HG03064 (cell line): ENCODE data around the gene ZNF346.

Source experiments
- ATAC-seq: cut with Tn5 transposase; IDR thresholded peaks from one replicate; pipeline ENCODE4 v1.9.1; 2021; ENCODE audit warnings: low read depth; ENCODE audit not compliant: unreplicated experiment

ZNF346 gene

DNA sequence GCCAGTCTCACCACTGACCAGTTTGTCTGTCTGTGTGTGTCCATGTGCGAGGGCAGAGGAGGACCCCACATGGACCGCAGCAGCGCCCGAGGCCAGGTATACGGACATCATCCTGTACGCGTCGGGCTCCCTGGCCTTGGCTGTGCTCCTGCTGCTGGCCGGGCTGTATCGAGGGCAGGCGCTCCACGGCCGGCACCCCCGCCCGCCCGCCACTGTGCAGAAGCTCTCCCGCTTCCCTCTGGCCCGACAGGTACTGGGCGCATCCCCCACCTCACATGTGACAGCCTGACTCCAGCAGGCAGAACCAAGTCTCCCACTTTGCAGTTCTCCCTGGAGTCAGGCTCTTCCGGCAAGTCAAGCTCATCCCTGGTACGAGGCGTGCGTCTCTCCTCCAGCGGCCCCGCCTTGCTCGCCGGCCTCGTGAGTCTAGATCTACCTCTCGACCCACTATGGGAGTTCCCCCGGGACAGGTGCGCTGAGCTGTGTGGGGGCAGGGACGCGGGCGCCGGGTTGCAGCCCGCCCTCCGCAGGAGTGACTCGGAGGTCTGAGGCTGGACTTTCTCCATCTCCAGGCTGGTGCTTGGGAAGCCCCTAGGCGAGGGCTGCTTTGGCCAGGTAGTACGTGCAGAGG is 70.7 kb downstream of the ZNF346 start:
- ATAC-seq: no peak

DNA sequence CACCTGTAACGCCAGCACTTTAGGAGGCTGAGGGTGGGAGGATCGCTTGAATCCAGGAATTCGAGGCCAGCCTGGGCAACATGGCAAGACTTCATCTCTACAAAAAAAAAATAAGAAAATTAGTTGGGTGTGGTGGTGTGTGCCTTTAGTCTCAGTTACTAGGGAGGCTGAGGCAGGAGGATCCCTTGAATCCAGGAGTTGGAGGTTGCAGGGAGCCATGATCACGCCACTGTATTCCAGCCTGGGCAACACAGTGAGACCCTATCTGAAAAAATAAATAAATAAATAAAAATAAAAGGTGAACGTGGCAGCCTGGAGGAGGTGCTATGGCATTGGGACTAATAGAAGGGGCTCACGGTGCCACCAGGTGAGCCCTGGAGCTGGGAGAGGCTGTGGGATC is 71.3 kb downstream of the ZNF346 start:
- ATAC-seq: no peak

DNA sequence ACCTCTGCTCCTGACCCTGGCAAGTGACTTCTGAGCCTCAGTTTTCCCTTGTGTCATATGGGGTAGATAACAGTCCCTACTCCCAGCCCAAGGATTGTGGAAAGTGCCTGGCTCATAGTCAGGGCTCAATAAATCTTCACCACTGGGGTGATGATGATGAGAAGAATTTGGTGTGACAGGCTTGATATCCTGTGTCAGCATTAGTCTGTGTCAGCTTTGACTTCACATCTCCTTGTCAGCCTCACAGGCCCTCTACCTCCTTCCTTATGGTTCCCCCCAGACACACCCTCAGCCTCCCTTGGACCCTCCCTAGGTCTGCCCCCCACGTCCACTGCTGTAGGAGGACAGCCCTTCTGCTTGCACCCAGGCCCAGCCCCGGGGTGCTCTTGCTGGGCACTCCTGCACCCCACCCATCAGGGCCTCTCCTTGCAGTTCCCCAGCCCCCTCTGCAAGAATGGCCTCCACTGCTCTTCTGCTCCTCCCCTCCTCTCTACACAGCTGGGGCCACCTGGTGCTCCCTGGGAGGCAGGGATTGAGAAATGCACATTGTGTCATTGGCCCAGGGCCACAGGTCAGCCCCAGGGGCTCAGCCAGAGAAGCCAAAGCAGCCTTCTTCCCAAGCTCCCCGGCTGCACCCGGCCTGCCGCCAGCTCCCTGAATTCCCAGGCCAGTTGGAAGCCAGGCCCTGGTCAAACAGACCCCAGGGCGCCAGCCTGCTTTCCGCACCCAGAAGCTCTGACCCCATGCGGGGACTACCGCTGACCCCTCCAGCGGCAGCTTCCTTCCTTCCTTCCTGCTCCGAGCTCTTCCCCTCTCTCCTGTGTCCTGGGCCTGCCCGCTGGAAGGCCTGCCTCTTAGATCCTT is 72.0 kb downstream of the ZNF346 start:
- ATAC-seq: no peak

DNA sequence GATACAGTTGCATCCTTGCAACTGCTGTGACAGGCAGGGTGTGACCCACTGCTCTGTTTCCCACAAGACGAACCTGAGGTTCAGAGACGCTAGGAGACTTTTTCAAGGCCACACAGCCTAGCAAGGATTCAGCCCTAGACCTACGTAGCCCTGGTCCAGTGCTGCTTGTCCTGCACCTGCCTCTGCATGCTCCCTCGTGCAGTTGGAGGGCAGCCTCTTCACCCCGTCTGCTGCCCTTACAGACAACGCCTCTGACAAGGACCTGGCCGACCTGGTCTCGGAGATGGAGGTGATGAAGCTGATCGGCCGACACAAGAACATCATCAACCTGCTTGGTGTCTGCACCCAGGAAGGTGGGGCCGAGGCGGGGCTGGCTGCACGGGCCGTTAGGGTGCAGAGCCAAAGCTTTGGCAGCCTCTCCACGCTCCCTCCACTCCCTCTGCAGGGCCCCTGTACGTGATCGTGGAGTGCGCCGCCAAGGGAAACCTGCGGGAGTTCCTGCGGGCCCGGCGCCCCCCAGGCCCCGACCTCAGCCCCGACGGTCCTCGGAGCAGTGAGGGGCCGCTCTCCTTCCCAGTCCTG is 72.7 kb downstream of the ZNF346 start:
- no peak for ATAC-seq

DNA sequence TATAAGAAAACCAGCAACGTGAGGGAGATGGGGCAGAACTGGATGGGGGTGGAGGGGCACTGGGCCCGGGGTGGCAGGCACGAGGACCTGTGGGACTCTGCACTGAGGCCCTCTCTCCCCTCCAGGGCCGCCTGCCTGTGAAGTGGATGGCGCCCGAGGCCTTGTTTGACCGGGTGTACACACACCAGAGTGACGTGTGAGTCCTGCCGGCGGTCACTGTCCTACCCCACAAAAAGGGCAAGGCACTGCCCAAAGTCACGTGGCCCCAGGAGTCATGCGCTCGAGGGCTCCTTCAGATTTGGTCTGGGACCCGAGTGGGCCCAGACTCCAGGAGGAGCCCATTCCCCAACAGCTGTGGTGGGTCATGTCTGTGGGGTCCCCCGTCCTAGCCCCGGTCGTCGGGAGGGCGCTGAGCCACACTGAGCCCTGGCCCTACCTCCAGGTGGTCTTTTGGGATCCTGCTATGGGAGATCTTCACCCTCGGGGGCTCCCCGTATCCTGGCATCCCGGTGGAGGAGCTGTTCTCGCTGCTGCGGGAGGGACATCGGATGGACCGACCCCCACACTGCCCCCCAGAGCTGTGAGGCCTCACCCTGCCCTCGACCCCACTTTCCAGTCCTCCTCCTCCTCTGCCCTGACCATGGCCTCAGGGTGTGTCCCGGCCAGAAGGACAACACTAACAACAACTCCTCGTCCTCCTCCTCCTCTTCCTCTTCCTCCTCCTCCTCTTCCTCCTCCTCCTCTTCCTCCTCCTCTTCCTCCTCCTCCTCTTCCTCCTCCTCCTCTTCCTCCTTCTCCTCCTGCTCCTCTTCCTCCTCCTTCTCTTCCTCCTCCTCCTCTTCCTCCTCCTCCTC is 73.9 kb downstream of the ZNF346 start:
- no peak for ATAC-seq

DNA sequence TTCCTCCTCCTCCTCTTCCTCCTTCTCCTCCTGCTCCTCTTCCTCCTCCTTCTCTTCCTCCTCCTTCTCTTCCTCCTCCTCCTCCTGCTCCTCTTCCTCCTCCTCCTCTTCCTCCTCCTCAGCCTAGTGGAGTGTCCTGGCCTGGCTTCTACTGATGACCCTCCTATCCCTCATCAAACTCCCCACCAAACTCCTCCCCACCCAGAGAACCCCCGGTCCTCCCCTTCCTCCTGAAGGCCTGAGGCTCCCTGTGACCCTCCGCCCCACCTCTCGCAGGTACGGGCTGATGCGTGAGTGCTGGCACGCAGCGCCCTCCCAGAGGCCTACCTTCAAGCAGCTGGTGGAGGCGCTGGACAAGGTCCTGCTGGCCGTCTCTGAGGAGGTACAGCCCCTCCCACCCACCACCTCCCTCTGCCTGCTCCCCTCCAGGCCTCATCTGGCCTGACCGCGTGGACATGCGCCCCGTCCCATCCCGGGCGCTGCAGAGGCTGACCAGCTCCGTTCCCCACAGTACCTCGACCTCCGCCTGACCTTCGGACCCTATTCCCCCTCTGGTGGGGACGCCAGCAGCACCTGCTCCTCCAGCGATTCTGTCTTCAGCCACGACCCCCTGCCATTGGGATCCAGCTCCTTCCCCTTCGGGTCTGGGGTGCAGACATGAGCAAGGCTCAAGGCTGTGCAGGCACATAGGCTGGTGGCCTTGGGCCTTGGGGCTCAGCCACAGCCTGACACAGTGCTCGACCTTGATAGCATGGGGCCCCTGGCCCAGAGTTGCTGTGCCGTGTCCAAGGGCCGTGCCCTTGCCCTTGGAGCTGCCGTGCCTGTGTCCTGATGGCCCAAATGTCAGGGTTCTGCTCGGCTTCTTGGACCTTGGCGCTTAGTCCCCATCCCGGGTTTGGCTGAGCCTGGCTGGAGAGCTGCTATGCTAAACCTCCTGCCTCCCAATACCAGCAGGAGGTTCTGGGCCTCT is 74.8 kb downstream of the ZNF346 start:
- ATAC-seq: no peak

DNA sequence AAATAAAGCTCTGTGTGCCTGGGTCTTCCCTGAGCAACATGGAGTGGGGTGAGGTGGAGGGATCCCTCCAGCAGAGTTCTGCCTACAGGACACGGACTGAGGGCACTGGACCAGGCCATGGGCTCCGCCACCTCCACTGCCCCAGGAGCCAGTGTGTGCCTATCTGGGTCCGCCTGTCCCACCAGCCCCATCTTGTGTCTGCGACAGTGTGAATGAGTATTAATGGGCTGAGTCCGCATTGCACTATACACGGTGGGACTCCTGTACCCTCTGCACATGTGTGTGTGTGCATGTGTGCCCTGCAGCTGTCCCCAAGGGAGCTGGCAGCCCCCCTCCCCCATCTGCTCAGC is 75.6 kb downstream of the ZNF346 start:
- ATAC-seq: no peak

DNA sequence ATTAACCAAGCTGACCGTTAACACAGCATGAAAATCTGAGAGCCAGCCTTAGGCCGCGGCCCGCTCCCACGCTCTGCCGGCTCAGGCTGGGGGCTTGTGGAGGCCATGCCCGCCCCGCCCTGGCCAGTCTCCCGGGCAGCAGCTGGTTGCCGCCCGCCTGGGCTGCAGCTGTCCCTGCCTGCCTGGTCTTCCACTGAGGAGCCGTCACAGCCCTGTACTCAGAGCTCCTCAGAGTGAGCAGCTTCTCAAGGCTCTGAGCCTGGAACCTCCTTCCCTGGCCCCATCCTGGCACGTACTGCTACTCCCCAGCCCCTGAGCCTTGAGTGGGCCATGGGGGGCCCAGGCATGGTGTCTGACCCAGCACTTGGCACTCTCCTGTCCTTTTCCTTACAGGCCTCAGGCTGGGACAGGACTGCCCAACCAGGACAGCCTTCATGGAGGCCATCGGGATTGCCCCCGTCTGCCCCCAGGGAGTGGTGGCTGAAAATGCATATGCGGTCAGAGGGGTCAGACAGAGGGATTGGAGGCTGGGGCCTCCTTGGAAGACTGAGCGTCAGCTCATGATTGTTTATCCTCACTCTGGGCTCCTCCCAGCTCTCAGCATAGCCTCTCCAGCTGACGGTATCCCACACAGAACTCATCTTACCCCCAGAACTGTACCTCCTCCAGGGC is 76.1 kb downstream of the ZNF346 start:
- ATAC-seq: no peak

DNA sequence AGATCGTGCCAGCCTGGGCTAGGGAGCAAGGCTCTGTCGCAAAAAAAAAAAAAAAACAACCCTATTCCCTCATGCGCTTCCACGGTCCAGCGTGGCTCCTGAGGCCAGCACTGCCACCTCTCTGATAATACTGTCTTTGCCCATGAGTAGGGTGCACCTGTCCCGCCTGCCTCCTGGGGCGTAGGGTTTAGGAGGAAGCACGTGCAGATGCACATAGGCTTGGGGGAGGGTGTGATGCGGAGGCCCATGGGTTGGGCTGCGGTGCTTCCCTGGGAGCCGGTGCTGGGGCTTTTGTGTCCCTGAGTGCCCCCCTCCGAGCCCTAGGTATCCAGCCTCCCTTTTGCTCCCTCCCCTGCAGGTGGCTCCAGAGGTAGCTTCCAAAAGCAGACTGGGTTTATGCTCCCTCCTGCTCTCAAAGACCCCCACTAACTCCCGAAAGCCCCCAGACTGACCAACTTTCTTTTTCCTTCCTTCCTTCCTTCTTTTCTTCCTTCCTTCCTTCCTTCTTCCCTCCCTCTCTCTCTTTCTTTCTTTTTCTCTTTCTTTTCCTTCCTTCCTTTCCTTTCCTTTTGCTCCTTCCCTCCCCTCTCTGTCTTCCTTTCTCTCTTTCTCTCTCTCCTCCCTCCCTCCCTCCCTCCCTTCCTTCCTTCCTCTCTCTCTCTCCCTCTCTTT is 77.1 kb downstream of the ZNF346 start:
- no peak for ATAC-seq

DNA sequence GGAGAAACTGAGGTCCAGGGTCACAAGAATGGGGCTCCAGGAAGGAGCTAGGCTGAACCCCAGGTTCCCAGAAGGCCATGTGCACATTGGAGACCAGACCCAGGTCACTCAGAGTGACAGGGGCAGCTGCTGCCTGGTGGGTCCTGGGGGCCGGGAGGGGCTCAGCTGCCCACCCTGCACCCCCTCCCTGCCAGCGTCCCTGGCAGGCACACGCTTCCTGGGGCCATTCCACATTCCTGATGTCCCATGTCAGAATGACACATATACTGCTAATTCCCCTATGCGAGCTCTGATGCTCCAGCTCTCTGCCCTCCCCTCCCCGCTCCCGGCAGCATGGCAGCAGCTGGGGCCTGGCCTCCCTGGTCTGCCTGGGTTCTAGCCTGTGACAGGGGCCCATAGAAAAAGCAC is 78.2 kb downstream of the ZNF346 start:
- ATAC-seq: no peak

DNA sequence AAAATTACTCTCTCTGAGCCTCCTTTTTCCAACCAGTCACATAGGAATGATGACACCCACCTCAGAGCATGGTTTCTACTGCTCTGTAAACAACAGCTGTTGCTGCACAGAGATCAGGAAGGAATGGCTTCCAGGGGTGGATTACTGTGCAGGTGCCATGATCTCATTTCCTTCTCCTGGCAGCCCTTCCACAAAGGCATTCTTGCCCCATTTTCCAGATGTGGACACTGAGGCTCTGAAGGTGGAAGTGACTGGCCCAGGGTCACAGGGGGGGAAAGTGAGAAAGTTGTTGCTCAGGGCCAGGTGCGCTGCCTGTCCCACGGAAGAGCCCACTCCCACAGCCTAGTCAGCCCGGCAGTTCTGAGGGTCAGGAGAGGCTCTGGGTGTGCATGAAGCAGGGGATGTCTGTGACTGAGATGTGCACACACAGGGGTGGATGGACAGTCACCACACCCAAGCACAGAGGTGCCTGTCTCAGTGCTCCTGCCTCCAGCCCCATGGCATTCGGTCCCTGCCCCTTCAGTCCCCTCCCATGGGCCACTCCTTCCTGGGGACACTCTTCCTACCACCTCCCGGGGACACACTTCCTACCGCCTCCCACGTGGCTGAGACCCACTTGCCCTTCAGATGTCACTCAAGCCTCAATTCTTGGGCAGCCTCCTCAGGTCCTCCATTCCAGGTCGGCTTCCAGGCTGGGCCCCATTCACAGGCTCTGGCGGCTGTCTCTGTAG is 81.2 kb downstream of the ZNF346 start:
- no peak for ATAC-seq

DNA sequence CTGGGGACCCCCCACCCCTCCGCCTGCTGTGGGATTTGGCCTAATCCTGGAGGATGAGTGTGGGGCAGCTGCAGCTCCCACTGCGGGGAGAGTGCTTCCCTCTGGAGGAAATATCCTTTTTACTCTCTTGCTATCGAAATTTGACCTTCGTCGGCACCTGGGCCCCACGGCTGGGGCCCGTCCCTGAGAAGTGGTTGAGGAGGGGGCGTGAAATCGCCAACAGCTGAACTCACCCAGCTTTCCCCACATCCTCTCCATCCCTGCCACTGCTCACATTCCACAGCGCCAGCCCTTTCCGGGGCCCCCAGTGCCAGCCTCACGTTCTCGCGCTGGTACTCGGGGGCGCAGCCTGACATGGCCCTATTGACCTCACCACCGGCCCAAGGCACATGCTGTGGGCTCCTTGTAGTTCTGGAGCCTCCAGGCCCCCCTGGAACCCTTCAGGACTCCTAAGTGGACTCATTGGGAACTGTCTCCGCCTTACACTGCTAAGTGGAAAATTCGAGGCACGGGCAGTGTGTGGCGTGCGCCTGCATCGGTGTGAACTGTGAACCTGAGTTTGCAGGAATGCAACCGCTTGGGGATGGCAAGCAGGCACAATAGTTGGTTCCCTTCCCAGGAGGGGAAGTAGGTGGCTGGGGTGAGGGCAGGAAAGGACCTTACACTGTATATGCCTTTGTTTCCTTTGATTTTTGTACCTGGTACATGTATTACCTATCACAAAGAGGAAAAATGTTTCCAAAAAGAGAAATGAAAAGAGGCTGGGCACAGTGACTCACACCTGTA is 83.4 kb downstream of the ZNF346 start:
- no peak for ATAC-seq

DNA sequence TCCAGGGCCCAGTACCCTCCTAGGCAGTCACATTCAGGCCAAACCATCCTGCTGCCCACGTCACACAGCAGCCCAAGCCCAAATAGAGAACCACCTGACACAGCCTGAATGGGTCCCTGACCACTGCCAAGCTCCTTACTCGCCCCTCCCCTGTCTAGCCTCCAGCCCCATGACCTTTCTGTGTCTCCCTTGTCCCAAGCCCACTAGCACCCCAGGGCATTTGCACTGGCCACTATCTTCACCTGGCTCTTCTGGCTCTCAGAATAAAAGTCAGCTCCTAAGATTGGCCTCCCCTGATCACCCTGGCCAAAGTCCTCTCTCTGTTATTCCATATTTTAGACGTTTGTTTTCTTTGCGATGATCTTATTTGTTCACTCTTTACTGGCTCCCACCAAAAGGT is 84.7 kb downstream of the ZNF346 start:
- ATAC-seq: no peak

DNA sequence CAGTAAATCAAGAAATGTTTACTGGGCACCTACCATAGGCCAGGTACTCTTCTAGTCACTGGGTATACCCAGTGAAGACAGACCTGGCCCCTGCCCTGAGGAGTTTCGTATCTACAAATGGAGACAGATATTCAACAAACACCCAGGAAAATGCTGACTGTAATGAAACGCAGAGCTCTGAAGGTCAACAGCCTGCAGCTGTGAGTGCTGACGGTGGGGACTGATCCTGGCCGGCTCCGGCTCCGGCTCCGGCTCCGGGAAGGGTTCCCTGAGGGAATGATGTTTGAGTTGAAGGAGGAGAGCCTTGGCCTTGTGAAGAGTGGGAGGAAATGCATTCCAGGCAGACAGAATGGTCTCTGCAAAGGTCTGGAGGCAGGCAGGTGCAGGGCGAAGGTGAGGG is 87.3 kb downstream of the ZNF346 start:
- ATAC-seq: no peak

DNA sequence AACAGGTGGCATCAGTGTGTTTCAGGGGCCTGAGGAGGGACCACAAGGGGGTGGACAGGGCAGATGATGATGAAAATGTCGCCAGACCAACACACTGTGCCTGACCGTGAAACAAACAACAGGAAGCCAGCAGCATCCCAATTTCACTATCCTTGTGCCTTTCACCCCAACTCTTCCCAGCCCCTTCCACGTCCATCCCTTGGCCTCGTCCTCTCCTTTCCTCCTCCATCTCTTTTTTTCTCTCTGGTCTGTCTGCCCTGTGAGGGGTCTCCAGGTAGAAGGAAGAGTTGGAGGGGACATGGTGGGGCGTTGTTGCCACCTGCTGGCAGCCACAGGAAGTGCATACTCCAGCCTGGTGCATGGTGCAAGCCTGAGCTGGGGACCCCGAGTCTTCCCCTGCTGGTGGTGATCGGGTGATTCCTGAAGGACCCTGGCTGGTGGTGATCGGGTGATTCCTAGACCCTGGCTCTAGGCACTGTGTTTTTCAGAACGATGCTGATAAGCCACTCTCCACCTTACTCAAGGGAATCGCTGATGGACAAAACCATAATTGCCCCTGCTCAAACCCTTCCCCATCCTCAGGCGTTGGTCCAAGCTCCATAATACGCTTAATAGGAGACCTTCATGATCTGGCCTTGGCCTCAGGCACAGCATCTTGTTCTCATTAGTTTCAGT is 89.4 kb downstream of the ZNF346 start:
- ATAC-seq: no peak

DNA sequence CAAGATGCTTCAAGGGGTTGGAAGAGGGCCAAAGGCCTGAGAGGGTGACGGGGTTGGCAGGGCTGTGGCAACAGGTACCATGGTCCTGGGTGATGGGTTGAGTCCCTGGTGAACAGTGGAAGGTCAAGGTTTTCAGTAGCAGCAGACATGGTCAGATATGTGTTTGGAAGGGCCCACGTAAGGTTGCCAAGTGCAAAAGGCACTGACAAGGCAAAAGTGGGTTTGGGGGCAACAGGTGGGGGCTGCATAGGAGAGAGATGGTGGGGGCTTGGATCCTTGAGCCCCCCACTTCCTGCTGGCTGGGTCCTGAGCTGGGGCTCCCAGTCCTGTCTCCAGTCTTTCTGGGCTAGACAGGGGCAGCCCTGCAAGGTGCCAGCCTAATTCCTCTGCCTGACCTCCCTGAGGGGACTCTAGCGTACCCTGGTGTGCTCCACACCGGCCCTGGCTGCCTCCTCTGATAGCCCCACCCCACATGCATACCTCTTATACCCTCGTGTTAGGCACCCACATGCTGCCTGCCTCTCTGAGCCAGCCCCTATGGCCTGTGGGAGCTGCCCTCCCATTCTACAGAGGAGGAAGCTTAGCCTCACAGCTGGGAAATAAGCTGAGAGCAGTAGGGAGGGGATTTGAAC is 90.2 kb downstream of the ZNF346 start:
- no peak for ATAC-seq
